ENCODE measurements around the gene PCDHGA6. TPM values are rescaled to one million over a fixed set of nuclear protein-coding genes. Genes with fewer than 3 reads are reported as not detected.

The PCDHGA6 gene
- total and polyA plus RNA-seq, 2 of the 8 experiments (the other 6 are each of a cell fraction or from before 2014, with no cell fraction given): 1.4 to 2.0 TPM

- peaks cover 2 to 11% of the 10 kb centered on the region in 2 experiments; a peak in 2 of 4 replicates for H3K9me3 ChIP-seq (ENCODE audit: insufficient read depth in 2 of 2, low read depth in 1 of 2, low read length in 1 of 2)
- no peak overlapping the region for H3K4ac ChIP-seq (replicated peaks; ENCODE audit: insufficient read length, low read depth, low read length)
- peaks cover 0 to 1% of the 10 kb centered on the region in 2 experiments for H4K20me1 ChIP-seq (replicated peaks in 1 of 2; ENCODE audit: control insufficient read depth in 1 of 2, insufficient read depth in 2 of 2, low read length in 2 of 2)
- no peak overlapping the region for H2BK5ac ChIP-seq (ENCODE audit: low read depth, low read length)
- H2BK20ac ChIP-seq (ENCODE audit: low read length): no peak overlapping the region
- no peak overlapping the region for H3K27ac ChIP-seq (ENCODE audit: low read depth, low read length)
- ChIA-PET CTCF (ENCODE audit: partially characterized antibody) (interaction anchor here (0.7 to 23.3 kb wide), 6 partner anchors 9 to 187 kb away, joined by 3 to 1236 read pairs (median 3); partner anchors contain the start of genes PCDHB14 and PCDHGC5), POLR2A (ENCODE audit: partially characterized antibody) (no interaction called here)
- peaks cover 0 to 10% (median 6%) of the 10 kb centered on the region in 4 experiments; a peak in 6 of 7 replicates for H3K27me3 ChIP-seq (replicated peaks in 1 of 4; ENCODE audit: control insufficient read depth in 3 of 4, extremely low read depth in 1 of 4, insufficient read depth in 3 of 4, low read length in 3 of 4)
- H3K4me3 ChIP-seq (ENCODE audit: extremely low read depth in 1 of 4, insufficient read depth in 2 of 4, low read depth in 3 of 4, low read length in 4 of 4): no peak overlapping the region
- H3K36me3 ChIP-seq (ENCODE audit: control insufficient read depth in 2 of 4, insufficient read depth in 4 of 4, low read length in 3 of 4): peaks cover 0 to 3% (median 0%) of the 10 kb centered on the region in 4 experiments; a peak in 1 of 8 replicates
- no peak overlapping the region for H3K14ac ChIP-seq (ENCODE audit: insufficient read length)
- H2AK5ac ChIP-seq (ENCODE audit: low read depth, low read length): peak overlapping the region; percentile 70; the same call in 1 of the 2 replicates
- no peaks in the 10 kb centered on the region for H3K4me1 ChIP-seq (replicated peaks in 1 of 4; ENCODE audit: control insufficient read depth in 3 of 4, insufficient read depth in 4 of 4, low read length in 3 of 4)
- no peak overlapping the region for H2AFZ ChIP-seq (ENCODE audit: low read length)
- H2BK15ac ChIP-seq (ENCODE audit: low read length): no peak overlapping the region
- H4K5ac ChIP-seq (ENCODE audit: insufficient read length, low read depth, low read length): no peak overlapping the region
- H4K8ac ChIP-seq (ENCODE audit: extremely low read depth, insufficient read depth, low read length): no peak overlapping the region
- no peak overlapping the region for H3K23ac ChIP-seq (ENCODE audit: insufficient read length)
- no peaks in the 10 kb centered on the region for H3K79me1 ChIP-seq (ENCODE audit: low read depth, low read length)
- H3K23me2 ChIP-seq (ENCODE audit: low read depth, low read length): peaks cover 2% of the 10 kb centered on the region; the same call in 1 of the 2 replicates
- no peak for TF ChIP-seq FOSL1 (IDR thresholded peaks at IDR 0.05; ENCODE audit: insufficient read depth, low read depth, low read length)
- TF ChIP-seq CEBPB (IDR thresholded peaks at IDR 0.05; ENCODE audit: low read depth, low read length): 0 out of 2 replicates have a peak, but pooled peaks have one; percentile 34
- no peak for TF ChIP-seq HDAC6 (IDR thresholded peaks at IDR 0.05; ENCODE audit: low read depth, low read length)
- TF ChIP-seq RAD21 (IDR thresholded peaks at IDR 0.05 in 1 of 2, conservative IDR thresholded peaks at IDR 0.05 in 1 of 2; ENCODE audit: low read depth in 2 of 2, low read length in 2 of 2): no peak
- no peak for TF ChIP-seq NANOG (IDR thresholded peaks at IDR 0.05; ENCODE audit: insufficient read depth, low read depth, low read length, poor library complexity, severe bottlenecking)
- TF ChIP-seq SUZ12 (IDR thresholded peaks at IDR 0.05; ENCODE audit: low read length): no peak
- TF ChIP-seq TAF7 (optimal IDR thresholded peaks at IDR 0.05; ENCODE audit: borderline replicate concordance, low read depth, low read length): no peak
- TF ChIP-seq TCF12 (IDR thresholded peaks at IDR 0.05; ENCODE audit: low read depth, low read length): no peak
- H3K9ac ChIP-seq (replicated peaks in 1 of 4; ENCODE audit: extremely low read depth in 1 of 4, low read depth in 3 of 4, low read length in 3 of 4): no peak overlapping the region
- no peak overlapping the region for H4K91ac ChIP-seq (replicated peaks; ENCODE audit: insufficient read length, low read length)
- H2BK120ac ChIP-seq (replicated peaks; ENCODE audit: low read depth, low read length): no peak overlapping the region
- WGBS, 2 experiments (ENCODE audit: extremely low coverage in 1 of 2, insufficient coverage in 1 of 2, insufficient read length in 1 of 2, insufficient replicate concordance in 2 of 2, low coverage in 1 of 2, low lambda C conversion rate in 2 of 2, missing lambda C conversion rate in 1 of 2): 95% methylated on average over 62 of the region's 64 CpGs; no CpG with 5 or more reads in 1 of the 2 experiments
- DNase-seq (ENCODE audit: low read depth in 1 of 2, low spot score in 2 of 2): no peak
- no peak overlapping the region for H3K4me2 ChIP-seq (ENCODE audit: insufficient read depth in 1 of 2, low read depth in 2 of 2, low read length in 2 of 2)
- no peak for FAIRE-seq
- H3K18ac ChIP-seq (ENCODE audit: extremely low read depth, low read length): no peak overlapping the region
- no peak overlapping the region for H2BK12ac ChIP-seq (ENCODE audit: low read depth, low read length)
- no peak overlapping the region for H3K56ac ChIP-seq (replicated peaks; ENCODE audit: insufficient read length, low read depth, low read length)
- no peaks in the 10 kb centered on the region for H3K79me2 ChIP-seq (ENCODE audit: control insufficient read depth in 1 of 2, insufficient read depth in 2 of 2, low read length in 2 of 2)
Observed at GRCh38 chr5:141409598-141410306, 36.1 kb downstream of the PCDHGA6 start.

Measured in H1 (cell line).